ENCODE measurements around the gene SLC1A1.
A peak's percentile ranks its signal among the peaks of the same experiment; 100 is the strongest.

SLC1A1 gene

GRCh38 chr9:4489919-4490704, at the start of gene SLC1A1:
SLC1A1 (plus strand) TSS chr9:4490468; CDS start chr9:4490680, 212 bp downstream.
- DNase-seq (ENCODE audit: low spot score): peak; percentile 57

GRCh38 chr9:4442806-4443205, 47.5 kb upstream of the SLC1A1 start:
- DNase-seq (ENCODE audit: low spot score): no peak

GRCh38 chr9:4443439-4443838, 46.8 kb upstream of the SLC1A1 start:
- DNase-seq (ENCODE audit: low spot score): no peak

GRCh38 chr9:4461437-4461836, 28.8 kb upstream of the SLC1A1 start:
- no peak for DNase-seq (ENCODE audit: low spot score)

- peak; percentile 28 for DNase-seq (ENCODE audit: low spot score)
Observed at GRCh38 chr9:4463824-4464223, 26.4 kb upstream of the SLC1A1 start.

GRCh38 chr9:4464911-4465513, 25.3 kb upstream of the SLC1A1 start:
- peak; percentile 94 for DNase-seq (ENCODE audit: low spot score)

GRCh38 chr9:4465910-4466309, 24.4 kb upstream of the SLC1A1 start:
- peak; percentile 37 for DNase-seq (ENCODE audit: low spot score)

- DNase-seq (ENCODE audit: low spot score): no peak
Observed at GRCh38 chr9:4475301-4475700, 15.0 kb upstream of the SLC1A1 start.

GRCh38 chr9:4486176-4486575, 4.1 kb upstream of the SLC1A1 start:
- DNase-seq (ENCODE audit: low spot score): no peak

GRCh38 chr9:4489562-4489918, 728 bp upstream of the SLC1A1 start:
- DNase-seq (ENCODE audit: low spot score): no peak

GRCh38 chr9:4490705-4491625, 697 bp downstream of the SLC1A1 start:
- no peak for DNase-seq (ENCODE audit: low spot score)

GRCh38 chr9:4491626-4491975, 1.3 kb downstream of the SLC1A1 start:
- DNase-seq (ENCODE audit: low spot score): no peak

GRCh38 chr9:4494332-4494731, 4.1 kb downstream of the SLC1A1 start:
- DNase-seq (ENCODE audit: low spot score): no peak

GRCh38 chr9:4494806-4495205, 4.5 kb downstream of the SLC1A1 start:
- DNase-seq (ENCODE audit: low spot score): no peak

GRCh38 chr9:4495537-4495936, 5.3 kb downstream of the SLC1A1 start:
- no peak for DNase-seq (ENCODE audit: low spot score)

GRCh38 chr9:4496497-4496896, 6.2 kb downstream of the SLC1A1 start:
- no peak for DNase-seq (ENCODE audit: low spot score)

GRCh38 chr9:4497395-4497794, 7.1 kb downstream of the SLC1A1 start:
- DNase-seq (ENCODE audit: low spot score): no peak

- DNase-seq (ENCODE audit: low spot score): no peak
Observed at GRCh38 chr9:4497855-4498254, 7.6 kb downstream of the SLC1A1 start.

GRCh38 chr9:4499917-4500316, 9.6 kb downstream of the SLC1A1 start:
- DNase-seq (ENCODE audit: low spot score): no peak

GRCh38 chr9:4501147-4501507, 10.9 kb downstream of the SLC1A1 start:
- DNase-seq (ENCODE audit: low spot score): no peak

- no peak for DNase-seq (ENCODE audit: low spot score)
Observed at GRCh38 chr9:4502444-4502843, 12.2 kb downstream of the SLC1A1 start.

- no peak for DNase-seq (ENCODE audit: low spot score)
Observed at GRCh38 chr9:4503103-4503502, 12.8 kb downstream of the SLC1A1 start.

- DNase-seq (ENCODE audit: low spot score): no peak
Observed at GRCh38 chr9:4504250-4504649, 14.0 kb downstream of the SLC1A1 start.
